ENCODE results near the gene SLC16A6. TPM values are rescaled to one million over a fixed set of nuclear protein-coding genes. Genes with fewer than 3 reads are reported as not detected.
"Not testable (repeated sequence)": the region's sequence is repeated elsewhere in the genome, so short reads cannot be mapped to it uniquely, and the experiment has no call there.

The SLC16A6 gene
- total RNA-seq, 1 experiment from 2014 or later = not detected

DNA sequence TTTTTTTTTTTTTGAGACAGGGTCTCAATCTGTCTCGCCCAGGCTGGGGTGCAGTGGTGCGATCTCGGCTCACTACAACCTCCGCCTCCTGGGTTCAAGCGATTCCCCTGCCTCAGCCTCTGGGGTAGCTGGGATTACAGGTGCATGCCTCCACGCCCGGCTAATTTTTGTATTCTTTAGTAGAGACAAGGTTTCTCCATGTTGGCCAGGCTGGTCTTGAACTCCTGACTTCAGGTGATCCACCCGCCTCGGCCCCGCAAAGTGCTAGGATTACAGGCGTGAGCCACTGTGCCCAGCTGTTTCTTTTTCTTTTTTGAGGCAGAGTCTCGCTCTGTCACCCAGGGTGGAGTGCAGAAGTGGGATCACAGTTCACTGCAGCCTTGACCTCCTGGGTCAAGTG lies 70.1 kb downstream of the SLC16A6 start:
- DNase-seq (ENCODE audit: low spot score) = not testable (repeated sequence)

DNA sequence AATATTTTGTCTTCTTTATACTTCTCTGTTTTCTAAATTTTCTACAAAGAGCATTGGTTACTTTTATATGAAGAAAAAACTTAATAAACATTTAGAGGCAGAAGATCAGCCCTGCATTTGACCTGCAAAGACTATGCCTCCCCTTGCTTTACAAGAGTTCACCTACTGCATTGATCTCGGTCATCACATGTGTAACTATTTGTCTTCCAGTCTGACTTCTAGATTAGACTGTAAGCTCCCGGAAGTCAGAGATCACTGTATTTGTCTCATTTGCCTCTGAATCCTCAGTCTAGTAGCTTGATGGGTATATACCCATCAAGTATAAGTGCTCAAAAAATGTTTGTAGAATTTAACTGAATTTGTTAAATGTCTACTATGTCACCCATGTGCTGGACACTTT lies 70.7 kb downstream of the SLC16A6 start:
- DNase-seq (ENCODE audit: low spot score) = not testable (repeated sequence)

DNA sequence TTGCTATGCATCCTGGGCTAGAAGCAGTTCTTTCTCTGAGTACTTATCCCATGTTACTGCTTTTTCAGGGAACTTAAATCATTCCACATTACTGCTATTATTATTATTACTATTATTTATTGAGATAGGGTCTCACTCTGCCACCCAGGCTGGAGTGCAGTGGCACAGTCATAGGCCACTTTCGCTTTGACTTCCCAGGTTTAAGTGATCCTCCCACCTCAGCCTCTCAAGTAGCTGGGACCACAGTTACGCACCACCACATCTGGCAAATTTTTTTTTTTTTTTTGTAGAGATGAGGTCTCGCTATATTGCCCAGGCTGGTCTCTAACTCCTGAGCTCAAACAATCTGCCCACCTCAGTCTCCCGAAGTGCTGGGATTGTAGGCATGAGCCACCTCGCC lies 71.5 kb downstream of the SLC16A6 start:
- not testable (repeated sequence) for DNase-seq (ENCODE audit: low spot score)

Other genes with a start within 250 kb of the SLC16A6 start
- 12.4 and 20.0 TPM in 2 replicates for gene AMZ2, start 43.1 kb downstream of the SLC16A6 start, total RNA-seq (2014; rRNA removed; shearing (Covaris generic))
- gene ARSG, start 368 bp upstream of the SLC16A6 start, total RNA-seq (2014; rRNA removed; shearing (Covaris generic)) = 2.0 and 2.1 TPM in 2 replicates
- gene WIPI1, start 166.4 kb upstream of the SLC16A6 start, total RNA-seq (2014; rRNA removed; shearing (Covaris generic)) = 4.4 and 7.3 TPM in 2 replicates
- 86.4 and 119 TPM in 2 replicates for gene PRKAR1A, start 221.3 kb upstream of the SLC16A6 start, total RNA-seq (2014; rRNA removed; shearing (Covaris generic))

Measured in HT-29 (cell line).